OCI-LY3 (cell line): Measurements from ENCODE around the gene TMEM201.
"Not testable (repeated sequence)": the region's sequence is repeated elsewhere in the genome, so short reads cannot be mapped to it uniquely, and the experiment has no call there.

Source experiments
- H2AFZ ChIP-seq: fragments of 200-600, 300-600 bp; shearing (Covaris generic); 2 replicates; pipeline ENCODE4 v1.6.0; 2014; ENCODE audit warnings: antibody characterized with exemption, low read depth, low read length
- H3K27ac ChIP-seq: fragments of 200-600, 300-600 bp; sonication (generic); 2 replicates; pipeline ENCODE4 v1.5.1; 2014; ENCODE audit warnings: mild to moderate bottlenecking, low read length, moderate library complexity, mixed read lengths
- H3K27me3 ChIP-seq: fragments of 200-600, 300-600 bp; sonication (generic); 2 replicates; pipeline ENCODE4 v1.6.1; 2014; ENCODE audit warnings: low read depth, low read length, mixed read lengths
- H3K36me3 ChIP-seq: fragments of 200-600, 300-600 bp; sonication (generic); replicated peaks from 2 replicates; pipeline ENCODE3; 2014; ENCODE audit warnings: low read depth, low read length, mixed read lengths
- H3K4me1 ChIP-seq: fragments of 300-600, 200-600 bp; sonication (generic); 2 replicates; pipeline ENCODE4 v1.6.1; 2014; ENCODE audit warnings: low read length, mixed read lengths
- H3K4me2 ChIP-seq: fragments of 200-600, 300-600 bp; sonication (generic); 2 replicates; pipeline ENCODE4 v1.6.1; 2014; ENCODE audit warnings: low read length, mixed read lengths
- H3K4me3 ChIP-seq: fragments of 300-600, 200-600 bp; sonication (generic); 2 replicates; pipeline ENCODE4 v1.5.1; 2014; ENCODE audit warnings: antibody characterized with exemption, mild to moderate bottlenecking, low read length, moderate library complexity
- H3K79me2 ChIP-seq: fragments of 300-600, 200-600 bp; shearing (Covaris generic); 2 replicates; pipeline ENCODE4 v1.6.1; 2014; ENCODE audit warnings: mild to moderate bottlenecking, low read length, mixed read lengths
- H3K9ac ChIP-seq: fragments of 300-600, 200-600 bp; shearing (Covaris generic); 2 replicates; pipeline ENCODE4 v1.6.0; 2014; ENCODE audit warnings: mild to moderate bottlenecking, low read length, moderate library complexity
- H3K9me3 ChIP-seq: fragments of 200-600, 300-600 bp; shearing (Covaris generic); 2 replicates; pipeline ENCODE4 v1.6.1; 2014; ENCODE audit warnings: low read length, mixed read lengths; ENCODE audit not compliant: insufficient read depth
- H4K20me1 ChIP-seq: fragments of 200-600, 300-600 bp; sonication (generic); 2 replicates; pipeline ENCODE4 v1.6.1; 2016; ENCODE audit warnings: low read length, mixed read lengths; ENCODE audit not compliant: insufficient read depth
- CTCF ChIP-seq: fragments of 200-600, 300-600 bp; sonication (generic); IDR thresholded peaks from 2 replicates; pipeline ENCODE4 v1.5.1; 2014; ENCODE audit warnings: antibody characterized with exemption, low read length, low read depth
- EZH2phosphoT487 ChIP-seq: fragments of 200-600 bp; shearing (Covaris generic); IDR thresholded peaks from 2 replicates; pipeline ENCODE4 v1.6.1; 2018; ENCODE audit warnings: antibody characterized with exemption, mixed run types, low read depth

The TMEM201 gene

DNA sequence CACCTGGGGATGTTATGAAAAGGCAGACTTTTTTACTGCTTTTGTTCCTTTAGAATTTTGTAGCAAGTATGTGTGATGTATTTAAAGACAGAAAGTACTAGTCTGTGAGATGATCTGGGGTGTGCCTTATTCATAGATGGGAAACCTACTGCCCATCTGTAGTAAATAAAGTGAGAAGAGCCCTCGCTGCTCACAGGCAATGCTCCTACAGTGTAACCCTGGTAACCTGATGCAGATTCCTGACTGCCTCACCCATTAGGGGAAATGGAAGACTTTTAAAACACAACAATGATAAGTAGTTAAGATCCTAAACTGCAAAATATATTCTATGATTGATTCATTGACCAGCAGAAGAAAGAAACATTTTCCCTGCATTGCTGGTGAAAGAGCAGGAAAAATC is 19.4 kb upstream of the TMEM201 start:
- Histone ChIP-seq H3K36me3 (peaks cover 9% of the 10 kb centered on the region), H3K27ac (no peak overlapping the region), H3K4me1 (no peaks in the 10 kb centered on the region)

GRCh38 chr1:9570886-9571529 is 17.7 kb upstream of the TMEM201 start:
- not testable (repeated sequence) for H3K4me3 ChIP-seq, H2AFZ ChIP-seq, H3K79me2 ChIP-seq, H3K4me2 ChIP-seq, H3K9me3 ChIP-seq, H3K27ac ChIP-seq, H3K4me1 ChIP-seq, H3K9ac ChIP-seq, H3K27me3 ChIP-seq, H4K20me1 ChIP-seq, H3K36me3 ChIP-seq

More for the DNA sequence above, 19.4 kb upstream of the TMEM201 start:
- Histone ChIP-seq H4K20me1 (no peaks in the 10 kb centered on the region), H3K4me3 (no peak overlapping the region), H3K79me2 (no peaks in the 10 kb centered on the region), H2AFZ (no peak overlapping the region), H3K9me3 (no peaks in the 10 kb centered on the region), H3K4me2 (no peak overlapping the region), H3K27me3 (no peaks in the 10 kb centered on the region), H3K9ac (no peak overlapping the region)
- TF ChIP-seq EZH2phosphoT487 (no peak), CTCF (no peak)

GRCh38 chr1:9573723-9574122 is 15.0 kb upstream of the TMEM201 start:
- Histone ChIP-seq H4K20me1 (no peaks in the 10 kb centered on the region), H2AFZ (no peak overlapping the region), H3K4me2 (no peak overlapping the region), H3K4me3 (no peak overlapping the region), H3K79me2 (no peaks in the 10 kb centered on the region), H3K4me1 (no peaks in the 10 kb centered on the region), H3K27me3 (no peaks in the 10 kb centered on the region), H3K9me3 (no peaks in the 10 kb centered on the region), H3K36me3 (peaks cover 6% of the 10 kb centered on the region), H3K27ac (no peak overlapping the region), H3K9ac (no peak overlapping the region)
- TF ChIP-seq EZH2phosphoT487: no peak
- TF ChIP-seq CTCF: peak; percentile 16; the same call in 1 of the 2 replicates

- Histone ChIP-seq H3K4me3 (no peak overlapping the region), H3K36me3 (peaks cover 9% of the 10 kb centered on the region), H4K20me1 (no peaks in the 10 kb centered on the region), H3K27ac (no peak overlapping the region), H3K9me3 (no peaks in the 10 kb centered on the region), H3K4me2 (no peak overlapping the region), H2AFZ (no peak overlapping the region), H3K27me3 (no peaks in the 10 kb centered on the region), H3K79me2 (no peaks in the 10 kb centered on the region), H3K9ac (no peak overlapping the region), H3K4me1 (no peaks in the 10 kb centered on the region)
- TF ChIP-seq CTCF (no peak), EZH2phosphoT487 (no peak)
These were observed 13.2 kb upstream of the TMEM201 start for GRCh38 chr1:9575486-9575885.

GRCh38 chr1:9576903-9577302 is 11.8 kb upstream of the TMEM201 start:
- Histone ChIP-seq H3K9ac (no peak overlapping the region), H4K20me1 (no peaks in the 10 kb centered on the region), H3K27ac (no peak overlapping the region), H3K4me1 (no peaks in the 10 kb centered on the region), H3K4me3 (no peak overlapping the region), H2AFZ (no peak overlapping the region), H3K79me2 (no peaks in the 10 kb centered on the region), H3K27me3 (no peaks in the 10 kb centered on the region), H3K4me2 (no peak overlapping the region), H3K36me3 (peaks cover 11% of the 10 kb centered on the region), H3K9me3 (no peaks in the 10 kb centered on the region)
- no peak for TF ChIP-seq EZH2phosphoT487
- no peak for TF ChIP-seq CTCF
